K562 (cell line): ENCODE measurements around the gene AGAP3. TPM values are rescaled to one million over a fixed set of nuclear protein-coding genes. Genes with fewer than 3 reads are reported as not detected.

Experiments
- CCNT2 ChIP-seq: IDR thresholded peaks from 2 replicates; pipeline ENCODE4 v1.6.1; 2011; ENCODE audit warnings: borderline replicate concordance, low read depth, mild to moderate bottlenecking, moderate library complexity, mixed read lengths, low read length; ENCODE audit not compliant: insufficient read length; ENCODE audit errors: extremely low read depth
- COPS2 ChIP-seq: fragments of 450-650 bp; conservative IDR thresholded peaks from 2 replicates; pipeline ENCODE4 v1.6.1; 2016; ENCODE audit warnings: mild to moderate bottlenecking, moderate library complexity
- GABPB1 ChIP-seq: sonication (generic); formaldehyde crosslinking; IDR thresholded peaks from 2 replicates; pipeline ENCODE4 v1.8.0; 2022; ENCODE audit warnings: mild to moderate bottlenecking, missing genetic modification reagents
- MBD1 ChIP-seq: fragments of 250-450 bp; sonication (Bioruptor Pico); IDR thresholded peaks from 2 replicates; pipeline ENCODE4 v1.8.0; 2022; ENCODE audit warnings: inconsistent platforms
- MEIS2 ChIP-seq: fragments of 450-650 bp; IDR thresholded peaks from 2 replicates; pipeline ENCODE4 v1.6.1; 2014; ENCODE audit warnings: mild to moderate bottlenecking; ENCODE audit not compliant: partially characterized antibody
- MLLT1 ChIP-seq, 2 experiments: fragments of 450-650 bp; IDR thresholded peaks; 2 replicates each; pipeline ENCODE4 v1.6.1; 2016
- ZBTB9 ChIP-seq: fragments of 450-650 bp; formaldehyde crosslinking; IDR thresholded peaks from 2 replicates; pipeline ENCODE4 v1.4.0; 2020; ENCODE audit warnings: mild to moderate bottlenecking, moderate library complexity
- ZNF253 ChIP-seq: fragments of 250-450 bp; sonication (Bioruptor Pico); conservative IDR thresholded peaks from 2 replicates; pipeline ENCODE4 v1.6.1; 2021; ENCODE audit warnings: mild to moderate bottlenecking
- ZNF695 ChIP-seq: fragments of 450-650 bp; formaldehyde crosslinking; IDR thresholded peaks from 2 replicates; pipeline ENCODE4 v1.4.0; 2020; ENCODE audit warnings: mild to moderate bottlenecking, moderate library complexity
- polyA plus RNA-seq, 8 experiments: library from polyadenylated mRNA; depleted of rRNA in 4 of 8; stranded (reverse) in 5 of 8; unstranded in 3 of 8; fragments of >200 nt; fragmentation: Nextera tagmentation in 2 of 8; fragmentation: Illumina TruSeq in 1 of 8; extraction: Ambion mirVana in 2 of 8; extraction: Trizol in 1 of 8; gene quantifications; 2 replicates each; pipeline versions ENCODE4 v1.2.1 to v1.2.3, GENCODE V29; 2011 to 2014; ENCODE audit warnings: inconsistent platforms in 1 of 8, missing spikeins in 1 of 8
- total RNA-seq, 7 experiments: library from RNA; depleted of rRNA in 6 of 7; stranded (reverse); fragments of >200 nt in 6 of 7; fragmentation: Illumina TruSeq in 2 of 7; extraction: Trizol in 2 of 7; gene quantifications; 2 replicates each; pipeline versions ENCODE4 v1.2.1 to v1.2.3, GENCODE V29; 2011 to 2021; ENCODE audit warnings: low replicate concordance in 1 of 7
- TF ChIP-seq, protein P1 (sequence below): fragments of 450-650 bp; IDR thresholded peaks from 2 replicates; pipeline ENCODE4 v1.6.1; 2018; ENCODE audit warnings: mild to moderate bottlenecking, low read depth; ENCODE audit not compliant: partially characterized antibody

AGAP3 gene
- total and polyA plus RNA-seq, 9 of the 15 experiments (the other 6 are each of a cell fraction or from before 2014, with no cell fraction given): 3.4 to 208 (median 62.2) TPM

GRCh38 chr7:151178236-151178635 lies 92.0 kb downstream of the AGAP3 start (continued):
- TF ChIP-seq MLLT1 (IDR thresholded peaks at IDR 0.05) (no peak), ZBTB9 (CRISPR knock-in tag) (no peak), ZNF253 (CRISPR knock-in tag) (no peak), GABPB1 (CRISPR knock-in tag) (no peak), CCNT2 (no peak), ZNF695 (CRISPR knock-in tag) (no peak), COPS2 (no peak), MEIS2 (no peak), MBD1 (CRISPR knock-in tag) (no peak)
- TF ChIP-seq, protein P1, sequence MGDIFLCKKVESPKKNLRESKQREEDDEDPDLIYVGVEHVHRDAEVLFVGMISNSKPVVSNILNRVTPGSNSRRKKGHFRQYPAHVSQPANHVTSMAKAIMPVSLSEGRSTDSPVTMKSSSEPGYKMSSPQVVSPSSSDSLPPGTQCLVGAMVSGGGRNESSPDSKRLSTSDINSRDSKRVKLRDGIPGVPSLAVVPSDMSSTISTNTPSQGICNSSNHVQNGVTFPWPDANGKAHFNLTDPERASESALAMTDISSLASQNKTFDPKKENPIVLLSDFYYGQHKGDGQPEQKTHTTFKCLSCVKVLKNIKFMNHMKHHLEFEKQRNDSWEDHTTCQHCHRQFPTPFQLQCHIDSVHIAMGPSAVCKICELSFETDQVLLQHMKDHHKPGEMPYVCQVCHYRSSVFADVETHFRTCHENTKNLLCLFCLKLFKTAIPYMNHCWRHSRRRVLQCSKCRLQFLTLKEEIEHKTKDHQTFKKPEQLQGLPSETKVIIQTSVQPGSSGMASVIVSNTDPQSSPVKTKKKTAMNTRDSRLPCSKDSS: no peak
